ENCODE data around the gene ARHGEF17.

ARHGEF17 gene

DNA sequence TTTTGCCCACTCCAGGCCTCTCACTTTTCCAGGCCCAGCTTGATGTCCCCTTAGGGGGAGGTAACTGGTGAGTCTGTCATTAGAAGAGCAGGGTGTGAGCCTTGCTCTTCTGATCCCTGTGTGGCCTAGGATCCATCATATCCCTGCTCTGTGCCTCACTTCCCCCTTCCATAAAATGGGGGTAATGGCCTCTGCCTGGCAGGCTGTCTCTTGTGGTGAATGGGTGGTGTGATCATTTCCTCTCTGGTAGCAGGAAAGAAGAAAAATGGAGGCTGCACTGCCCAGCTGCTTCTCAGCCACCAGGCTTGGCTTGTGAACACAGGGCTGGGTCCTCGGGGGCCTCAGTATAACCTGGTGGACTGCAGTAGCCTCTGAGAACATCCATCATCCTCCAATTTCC is 5.6 kb downstream of the ARHGEF17 start:
- DNase-seq (ENCODE audit: low read depth in 2 of 2, low spot score in 1 of 2) = no peak

DNA sequence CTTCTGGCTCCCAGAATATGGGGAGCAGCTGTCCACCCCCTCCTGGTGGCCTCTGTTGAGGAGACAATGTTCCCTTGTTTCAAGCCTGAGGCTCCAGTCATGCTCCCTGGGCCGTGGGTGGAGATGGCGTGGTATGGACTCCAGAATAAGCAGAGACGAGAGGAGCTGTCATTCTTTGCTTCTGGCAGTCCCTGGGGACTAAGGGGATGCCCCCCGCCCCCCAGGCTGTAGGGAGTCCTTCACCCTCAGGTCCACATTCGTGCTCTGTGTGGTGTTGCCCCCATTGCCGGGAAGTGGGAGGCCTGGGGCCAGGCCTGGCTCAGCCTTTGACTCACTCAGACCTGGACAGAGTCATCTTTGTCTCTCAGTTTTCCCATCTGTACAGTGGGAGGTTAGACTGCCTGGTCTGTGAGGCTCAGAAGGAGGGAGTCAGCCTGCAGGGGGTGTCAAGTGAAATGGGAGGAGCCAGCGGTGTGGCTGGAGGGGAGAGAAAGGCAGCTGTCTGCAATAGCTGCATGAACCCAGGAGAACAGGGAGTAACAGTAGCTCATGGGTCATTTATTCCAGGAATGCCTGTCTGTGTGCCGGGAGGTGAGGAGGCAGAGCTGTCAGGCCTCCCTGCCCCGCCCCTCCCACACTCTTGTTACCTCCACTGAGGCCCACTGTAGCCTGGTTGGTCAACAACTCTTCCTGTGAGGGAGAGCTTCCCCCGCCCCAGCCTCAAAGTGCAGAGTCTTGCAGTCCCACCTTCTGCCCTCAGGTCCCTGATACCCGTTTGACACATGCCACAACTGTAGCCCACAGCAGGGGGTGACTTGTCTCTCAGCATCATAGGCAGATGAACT is 6.3 kb downstream of the ARHGEF17 start:
- no peak for DNase-seq (ENCODE audit: low read depth in 2 of 2, low spot score in 1 of 2)

DNA sequence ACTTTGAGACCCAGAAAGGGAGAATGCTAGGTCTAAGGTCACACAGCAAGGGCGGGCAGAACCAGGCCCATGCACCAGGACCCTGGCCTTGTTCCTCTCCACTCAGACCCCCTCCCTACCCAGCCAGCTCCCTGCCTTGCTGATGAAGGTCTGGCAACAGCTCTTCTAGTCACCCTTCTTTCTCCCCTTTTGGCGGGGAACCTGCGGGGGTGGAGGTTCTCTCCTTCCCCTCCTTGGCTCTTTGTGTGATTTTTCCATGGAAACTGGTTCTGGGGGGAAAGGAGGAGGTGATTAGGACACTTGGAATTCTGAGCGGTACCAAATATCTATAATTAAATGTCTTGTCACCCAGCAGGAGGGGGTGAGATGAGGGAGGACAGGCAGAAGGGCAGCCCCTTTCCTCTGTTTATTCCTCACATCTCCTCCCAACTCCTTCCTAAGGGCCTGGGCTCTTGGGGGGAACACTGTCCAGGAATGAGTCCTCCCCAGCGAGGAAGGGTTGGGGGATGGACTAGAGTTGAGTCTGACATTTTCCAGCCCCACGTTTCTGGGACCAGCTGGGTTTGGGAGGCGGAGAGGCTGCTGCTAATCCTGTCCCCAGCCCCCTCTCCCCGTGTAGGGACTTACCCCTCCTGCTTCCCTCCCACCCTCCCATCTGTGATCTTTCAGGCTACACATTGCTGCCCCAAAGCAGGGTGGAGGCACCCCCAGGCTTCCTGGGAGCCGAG is 7.4 kb downstream of the ARHGEF17 start:
- DNase-seq (ENCODE audit: low read depth in 2 of 2, low spot score in 1 of 2) = no peak

DNA sequence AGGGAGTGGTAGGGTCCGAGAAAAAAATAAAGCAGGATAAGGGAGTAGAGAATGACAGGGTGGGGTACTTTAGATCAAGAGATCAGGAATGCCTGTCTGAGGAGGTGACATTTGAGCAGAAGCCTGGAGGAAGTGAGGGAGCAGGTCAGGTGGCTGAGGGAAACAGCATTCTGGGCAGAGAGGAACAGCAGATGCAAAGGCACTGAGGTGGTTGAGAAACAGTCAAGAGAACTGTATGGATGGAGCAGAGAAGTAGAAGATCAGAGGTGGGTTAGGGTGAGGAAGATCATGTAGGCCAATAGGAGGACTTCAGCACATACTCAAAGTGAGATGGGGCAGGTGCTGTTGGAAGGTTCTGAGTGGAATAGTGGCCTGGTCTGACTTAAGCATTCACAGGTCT is 8.3 kb downstream of the ARHGEF17 start:
- DNase-seq (ENCODE audit: low read depth in 2 of 2, low spot score in 1 of 2) = no peak

GRCh38 chr11:73317373-73317772 is 9.3 kb downstream of the ARHGEF17 start:
- DNase-seq (ENCODE audit: low read depth in 2 of 2, low spot score in 1 of 2) = no peak

- no peak for DNase-seq (ENCODE audit: low read depth in 2 of 2, low spot score in 1 of 2)
Measured at GRCh38 chr11:73317803-73318202, 9.7 kb downstream of the ARHGEF17 start.

- no peak for DNase-seq (ENCODE audit: low read depth in 2 of 2, low spot score in 1 of 2)
Measured at GRCh38 chr11:73318501-73319011, 10.5 kb downstream of the ARHGEF17 start.

GRCh38 chr11:73320763-73321603 is 12.9 kb downstream of the ARHGEF17 start:
- no peak for DNase-seq (ENCODE audit: low read depth in 2 of 2, low spot score in 1 of 2)

DNA sequence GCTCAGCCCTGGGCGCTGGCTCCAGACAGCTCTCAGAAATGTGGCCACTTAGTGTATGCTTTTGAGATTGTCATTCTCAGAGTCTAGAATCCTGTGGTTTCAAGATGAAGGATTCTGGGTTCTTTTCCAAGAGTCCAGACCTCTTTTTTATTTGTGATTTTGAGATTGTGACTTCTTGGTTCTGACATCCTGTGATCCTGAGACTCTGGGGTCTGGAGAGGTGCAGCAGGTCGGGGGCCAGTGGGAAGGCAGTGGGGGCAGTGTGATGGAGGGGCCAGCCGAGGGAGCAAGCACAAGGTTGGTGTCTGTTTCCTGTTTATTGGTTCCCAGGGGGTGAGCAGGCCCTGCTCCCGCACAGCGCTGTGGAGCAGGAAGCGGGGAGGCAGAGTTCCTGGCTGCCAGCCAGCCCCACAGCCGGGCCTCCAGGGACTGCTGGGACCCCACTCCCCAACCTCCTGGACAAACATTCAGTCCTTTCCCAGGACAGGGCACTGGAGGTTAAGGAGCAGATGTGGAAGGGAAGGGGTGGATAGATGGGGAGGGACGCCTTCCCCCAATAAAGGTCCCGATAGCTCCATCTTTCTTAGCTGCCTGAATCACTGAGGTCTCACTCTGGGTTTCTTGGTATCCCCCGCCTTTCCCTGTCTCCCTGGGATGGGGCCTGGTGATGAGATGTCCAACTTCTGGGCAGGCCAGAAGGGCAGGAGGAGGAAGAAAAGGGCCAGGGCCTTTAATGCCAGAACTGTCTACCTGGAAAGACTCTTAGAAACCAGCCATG is 13.7 kb downstream of the ARHGEF17 start:
- DNase-seq (ENCODE audit: low read depth in 2 of 2, low spot score in 1 of 2) = no peak

DNA sequence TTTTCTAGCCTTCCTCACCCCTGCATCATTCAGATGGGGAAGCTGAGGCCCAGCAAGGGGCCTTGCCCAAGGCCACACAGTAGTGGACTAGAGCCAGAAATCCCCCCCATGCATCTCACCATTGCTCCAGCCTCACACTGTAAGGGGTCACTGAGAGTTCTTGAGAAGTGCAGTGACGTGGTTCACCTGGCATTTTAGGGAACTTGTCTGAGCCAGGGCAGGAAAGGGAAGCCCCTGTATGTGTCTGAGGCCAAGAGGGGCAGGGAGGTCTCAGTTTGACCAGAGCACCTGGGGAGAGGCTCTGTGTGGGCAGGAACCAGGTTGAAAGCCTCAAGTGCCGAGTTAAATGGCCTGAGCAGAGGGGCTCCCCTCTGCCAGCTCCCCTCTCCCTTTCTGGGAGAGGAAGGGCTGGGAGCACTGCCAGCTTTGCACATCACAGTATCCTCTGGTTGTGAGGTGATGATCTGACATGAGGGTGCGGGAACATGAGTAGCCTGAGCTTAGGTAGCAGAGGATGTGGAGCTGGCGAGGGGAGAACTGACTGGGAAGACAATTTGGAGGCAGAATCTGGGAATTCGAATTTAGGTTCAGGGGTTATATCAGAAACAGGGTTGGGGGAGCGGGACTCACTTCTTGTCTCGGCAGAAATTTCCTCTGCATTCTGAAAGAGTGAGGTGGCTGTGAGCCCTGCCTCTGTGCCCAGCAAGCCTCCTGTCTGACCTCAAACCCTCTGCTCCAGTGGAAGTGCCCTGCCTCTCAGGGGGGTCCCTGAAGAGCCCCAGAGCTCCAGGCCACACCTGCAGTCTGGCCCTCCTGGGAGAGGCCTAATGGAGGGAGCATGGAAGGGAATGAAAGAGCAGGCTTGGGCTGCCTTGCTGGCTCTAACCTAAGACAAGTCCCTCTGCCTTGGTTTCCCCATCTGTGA is 14.6 kb downstream of the ARHGEF17 start:
- no peak for DNase-seq (ENCODE audit: low read depth in 2 of 2, low spot score in 1 of 2)

DNA sequence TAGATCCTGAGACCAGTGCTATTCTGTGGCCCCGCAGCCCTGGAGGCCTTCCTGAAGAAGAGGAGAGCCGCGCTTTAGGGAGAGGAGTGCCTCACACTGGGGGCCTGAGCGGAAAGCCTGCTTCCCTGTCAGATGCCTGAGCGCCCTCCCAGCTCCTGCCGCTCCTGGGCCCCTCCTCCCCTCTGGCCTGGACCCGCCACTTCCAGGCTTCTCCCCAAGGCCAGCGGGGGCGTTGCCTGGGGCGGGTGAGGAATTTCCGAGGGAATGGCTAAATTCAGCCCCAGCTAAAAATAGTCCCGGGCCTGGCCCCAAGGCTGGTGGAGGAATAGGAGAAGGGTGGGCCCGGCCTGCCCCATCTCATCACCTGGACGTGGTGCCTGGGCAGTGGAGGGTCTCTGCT is 15.4 kb downstream of the ARHGEF17 start:
- DNase-seq (ENCODE audit: low read depth in 2 of 2, low spot score in 1 of 2) = no peak

GRCh38 chr11:73324116-73324515 is 16.0 kb downstream of the ARHGEF17 start:
- no peak for DNase-seq (ENCODE audit: low read depth in 2 of 2, low spot score in 1 of 2)

DNA sequence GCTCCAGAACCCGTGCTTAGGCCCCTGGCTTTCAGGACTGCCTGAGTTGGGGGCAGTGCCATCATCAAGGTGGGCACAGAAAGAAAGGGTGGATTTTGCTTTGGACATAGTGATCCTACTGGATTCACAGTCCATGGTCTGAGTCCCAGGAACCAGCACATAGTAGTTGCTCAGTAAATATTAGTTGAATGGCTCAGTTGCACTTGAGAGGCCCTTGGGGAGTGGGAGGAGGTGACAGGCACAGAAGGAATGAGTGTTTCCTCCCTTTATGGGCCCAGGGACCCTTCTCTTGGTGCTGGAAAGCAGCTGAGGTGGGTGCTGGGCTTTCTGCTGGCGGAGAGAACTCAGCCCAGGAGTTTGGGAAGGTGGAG is 16.6 kb downstream of the ARHGEF17 start:
- DNase-seq (ENCODE audit: low read depth in 2 of 2, low spot score in 1 of 2) = no peak

- DNase-seq (ENCODE audit: low read depth in 2 of 2, low spot score in 1 of 2) = no peak
Measured at GRCh38 chr11:73325036-73325981, 17.2 kb downstream of the ARHGEF17 start.

DNA sequence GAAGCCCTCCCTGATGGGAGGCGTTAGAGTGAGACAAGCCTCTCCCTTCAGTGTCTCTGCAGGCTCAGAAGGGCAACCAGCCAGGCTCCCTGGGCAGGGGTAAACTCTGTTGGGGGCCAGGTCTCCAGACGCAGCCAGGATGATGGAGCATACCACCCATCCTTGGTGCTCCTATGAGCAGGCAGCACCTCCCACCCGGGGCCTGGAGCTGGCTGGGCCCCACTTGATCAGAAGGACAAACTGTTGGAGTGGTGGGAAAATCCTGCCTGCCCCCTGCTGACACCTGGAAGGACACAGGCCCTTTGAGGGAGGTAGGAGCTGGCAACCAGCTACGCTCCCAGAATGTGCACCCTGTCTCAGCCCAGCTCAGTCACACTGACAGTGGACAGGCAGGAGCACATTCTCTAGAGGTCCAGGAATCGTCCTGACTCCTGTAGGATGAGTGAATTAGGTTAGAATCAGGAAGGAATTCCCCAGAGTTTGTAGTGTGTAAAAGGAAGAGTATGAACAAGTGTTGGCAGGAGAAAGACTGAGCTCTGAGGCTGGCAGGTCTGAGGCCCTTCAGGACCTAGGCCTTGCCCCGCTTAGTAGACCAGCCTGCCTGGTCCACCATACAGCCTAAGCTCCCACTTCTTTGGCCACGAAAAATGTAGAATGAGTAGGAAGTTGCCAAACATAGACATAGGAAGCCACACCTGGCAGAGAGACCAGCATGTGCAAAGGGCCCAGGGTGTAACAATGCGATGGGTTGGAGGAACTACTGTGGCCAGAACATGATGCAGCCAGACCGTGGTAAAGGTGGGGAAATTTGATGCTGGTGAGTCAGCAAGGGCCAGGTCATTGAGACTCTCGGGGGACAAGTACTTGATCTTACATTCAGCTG is 19.1 kb downstream of the ARHGEF17 start:
- no peak for DNase-seq (ENCODE audit: low read depth in 2 of 2, low spot score in 1 of 2)

DNA sequence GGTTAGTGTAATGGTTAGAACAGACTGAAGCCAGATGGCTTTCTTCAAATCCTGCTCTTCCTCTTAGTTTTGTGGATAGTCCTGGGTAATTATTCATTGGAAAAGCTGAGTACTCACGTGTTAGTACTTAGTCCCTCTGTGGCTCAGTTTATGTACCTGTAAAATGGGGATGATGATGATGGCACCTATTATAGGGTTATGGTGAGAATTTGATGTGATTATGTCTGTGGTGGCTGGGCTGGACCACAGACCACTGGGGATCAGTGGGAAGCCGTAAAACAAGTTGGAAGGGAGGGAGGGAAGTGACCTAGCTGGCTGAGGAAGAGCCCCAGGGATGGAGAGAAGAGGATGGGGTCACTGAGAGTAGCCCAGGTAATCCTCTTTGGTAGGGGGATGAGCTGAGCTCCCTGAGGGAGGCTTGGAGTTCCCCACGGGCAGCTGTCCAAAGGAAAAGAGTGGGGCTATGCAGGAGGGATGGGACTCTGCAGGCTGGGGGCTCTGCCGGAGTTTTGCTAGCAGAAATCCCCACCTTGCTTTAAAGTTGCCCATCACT is 19.8 kb downstream of the ARHGEF17 start:
- no peak for DNase-seq (ENCODE audit: low read depth in 2 of 2, low spot score in 1 of 2)

- no peak for DNase-seq (ENCODE audit: low read depth in 2 of 2, low spot score in 1 of 2)
Measured at GRCh38 chr11:73330569-73331093, 22.6 kb downstream of the ARHGEF17 start.

All from stimulated activated CD8-positive, alpha-beta memory T cell treated with anti-CD3 and anti-CD28 coated beads, Interleukin-4, amount 100 ng/mL, for 4 hours (primary cell).